CD14-positive monocyte (primary cell): ENCODE results near the gene PRKG2. TPM values are rescaled to one million over a fixed set of nuclear protein-coding genes. Genes with fewer than 3 reads are reported as not detected.

Experiments used
- DNase-seq, 3 donors: peaks; one replicate each; pipeline ENCODE4 v3.0.0-alpha.2; 2011 to 2022
- H2AFZ ChIP-seq: 2 replicates; pipeline ENCODE4 v1.6.0; 2012; ENCODE audit warnings: mild to moderate bottlenecking, low read depth, low read length, inconsistent platforms; ENCODE audit not compliant: insufficient read depth, poor library complexity, severe bottlenecking
- H3K27ac ChIP-seq, 2 donors: 1 replicate in 1 of 2; 2 replicates in 1 of 2; pipeline ENCODE4 v1.5.1; 2012 to 2013; ENCODE audit warnings: low read length in 2 of 2, control low read depth in 1 of 2, inconsistent platforms in 1 of 2, low read depth in 1 of 2, mild to moderate bottlenecking in 1 of 2
- H3K27me3 ChIP-seq, 2 donors: one replicate each; pipeline versions ENCODE4 v1.6.0 to v1.6.1; 2011 to 2013; ENCODE audit warnings: low read length in 2 of 2; ENCODE audit not compliant: control insufficient read depth in 2 of 2, insufficient read depth in 2 of 2
- H3K36me3 ChIP-seq, 2 donors: replicated peaks in 1 of 2; 1 replicate in 1 of 2; 2 replicates in 1 of 2; pipeline versions ENCODE4 v1.5.1 to v1.6.1; 2012 to 2013; ENCODE audit warnings: low read length in 2 of 2, control low read depth in 1 of 2, inconsistent platforms in 1 of 2, mild to moderate bottlenecking in 1 of 2; ENCODE audit not compliant: insufficient read depth in 2 of 2, control insufficient read depth in 1 of 2
- H3K4me1 ChIP-seq, 2 donors: 1 replicate in 1 of 2; 2 replicates in 1 of 2; pipeline versions ENCODE4 v1.5.1 to v1.6.1; 2012 to 2013; ENCODE audit warnings: low read length in 2 of 2, control low read depth in 1 of 2, inconsistent platforms in 1 of 2, mild to moderate bottlenecking in 1 of 2, moderate library complexity in 1 of 2; ENCODE audit not compliant: insufficient read depth in 2 of 2, control insufficient read depth in 1 of 2
- H3K4me2 ChIP-seq: replicated peaks from 2 replicates; pipeline ENCODE3; 2012; ENCODE audit warnings: low read length, moderate library complexity, mild to moderate bottlenecking; ENCODE audit not compliant: poor library complexity, severe bottlenecking; ENCODE audit errors: extremely low read depth
- H3K4me3 ChIP-seq, 3 experiments: fragments of 200-600 bp in 1 of 3; sonication (generic) in 1 of 3; replicated peaks in 1 of 3; 1 replicate in 2 of 3; 2 replicates in 1 of 3; pipeline ENCODE4 v1.5.1; 2011 to 2013; ENCODE audit warnings: low read length in 3 of 3, mild to moderate bottlenecking in 3 of 3, control low read depth in 2 of 3, low read depth in 2 of 3, inconsistent platforms in 1 of 3, moderate library complexity in 1 of 3
- H3K79me2 ChIP-seq: 2 replicates; pipeline ENCODE4 v1.6.0; 2012; ENCODE audit warnings: mild to moderate bottlenecking, control low read depth, inconsistent platforms, low read length, moderate library complexity; ENCODE audit not compliant: insufficient read depth
- H3K9ac ChIP-seq: 2 replicates; pipeline ENCODE4 v1.6.0; 2017; ENCODE audit warnings: low read length, mild to moderate bottlenecking; ENCODE audit not compliant: insufficient read depth, poor library complexity, severe bottlenecking
- H3K9me3 ChIP-seq, 2 donors: replicated peaks in 1 of 2; 1 replicate in 1 of 2; 2 replicates in 1 of 2; pipeline versions ENCODE4 v1.5.1 to v1.6.1; 2012 to 2013; ENCODE audit warnings: low read length in 2 of 2, control low read depth in 1 of 2; ENCODE audit not compliant: control insufficient read depth in 1 of 2, insufficient read depth in 1 of 2
- H4K20me1 ChIP-seq: 2 replicates; pipeline ENCODE4 v1.6.0; 2012; ENCODE audit warnings: mild to moderate bottlenecking, low read length, control low read depth, moderate library complexity; ENCODE audit not compliant: insufficient read depth
- H3K27ac Mint-ChIP-seq, 7 donors: one replicate each; pipeline ENCODE4 v1.8.0; 2020; ENCODE audit warnings: mild to moderate bottlenecking in 7 of 7, mixed read lengths in 7 of 7, moderate library complexity in 6 of 7, inconsistent platforms in 2 of 7
- H3K27me3 Mint-ChIP-seq, 3 donors: one replicate each; pipeline ENCODE4 v1.8.0; 2021 to 2022; ENCODE audit warnings: low read depth in 3 of 3, mild to moderate bottlenecking in 3 of 3, mixed read lengths in 3 of 3, moderate library complexity in 3 of 3, inconsistent platforms in 1 of 3
- H3K36me3 Mint-ChIP-seq, 2 donors: one replicate each; pipeline ENCODE4 v1.8.0; 2020; ENCODE audit warnings: mixed read lengths in 2 of 2, inconsistent platforms in 1 of 2, mild to moderate bottlenecking in 1 of 2
- H3K4me1 Mint-ChIP-seq: one replicate; pipeline ENCODE4 v1.8.0; 2020; ENCODE audit warnings: mild to moderate bottlenecking, mixed read lengths
- H3K4me3 Mint-ChIP-seq, 2 donors: one replicate each; pipeline ENCODE4 v1.8.0; 2020; ENCODE audit warnings: mild to moderate bottlenecking in 2 of 2, mixed read lengths in 2 of 2, moderate library complexity in 1 of 2
- H3K9me3 Mint-ChIP-seq, 7 donors: one replicate each; pipeline ENCODE4 v1.8.0; 2020 to 2022; ENCODE audit warnings: mixed read lengths in 7 of 7, mild to moderate bottlenecking in 6 of 7, moderate library complexity in 6 of 7, inconsistent platforms in 2 of 7
- CTCF ChIP-seq: fragments of 200-600 bp; IDR thresholded peaks from one replicate; pipeline ENCODE4 v1.8.0; 2022; ENCODE audit warnings: antibody characterized with exemption, mild to moderate bottlenecking
- WGBS: methylation state at CpG from one replicate; pipeline ENCODE4 v1.1.5; 2013; ENCODE audit warnings: missing lambda C conversion rate; ENCODE audit not compliant: insufficient coverage; 5-methylcytosine and 5-hydroxymethylcytosine counted together
- intact Hi-C, 2 donors: fragments of 100-400 bp; cut with micrococcal nuclease; formaldehyde crosslinking; loops; one replicate each; pipeline versions ENCODE4 v1.15.0 to v1.15.1; 2023
- polyA plus RNA-seq, 3 donors: library from polyadenylated mRNA; depleted of rRNA in 1 of 3; unstranded in 2 of 3; stranded (reverse) in 1 of 3; fragments of 300-500 nt in 2 of 3; fragments of >200 nt in 1 of 3; fragmentation: Illumina TruSeq in 2 of 3; gene quantifications; 1 replicate in 2 of 3; 2 replicates in 1 of 3; pipeline ENCODE4 v1.2.3, GENCODE V29; 2012 to 2021

PRKG2 gene
- polyA plus RNA-seq, 3 donors: 0.10 TPM; not detected in 2

GRCh38 chr4:81096566-81096965 is 118.5 kb downstream of the PRKG2 start:
- H3K27ac ChIP-seq: no peak overlapping the region
- H4K20me1 ChIP-seq: no peaks in the 10 kb centered on the region
- H2AFZ ChIP-seq: no peak overlapping the region
- no peak overlapping the region for H3K4me3 Mint-ChIP-seq
- H3K27me3 Mint-ChIP-seq: no peaks in the 10 kb centered on the region
- no peak overlapping the region for H3K9ac ChIP-seq
- H3K36me3 Mint-ChIP-seq: no peaks in the 10 kb centered on the region
- intact Hi-C loops: no loop called here
- H3K4me3 ChIP-seq: no peak overlapping the region
- H3K4me1 Mint-ChIP-seq: no peaks in the 10 kb centered on the region
- WGBS: no CpG with 5 or more reads among the region's 1 CpG
- no peak overlapping the region for H3K4me2 ChIP-seq
- H3K9me3 ChIP-seq: no peaks in the 10 kb centered on the region
- no peaks in the 10 kb centered on the region for H3K4me1 ChIP-seq
- H3K27me3 ChIP-seq: no peaks in the 10 kb centered on the region
- DNase-seq: no peak
- no peaks in the 10 kb centered on the region for H3K36me3 ChIP-seq
- H3K9me3 Mint-ChIP-seq: peaks cover 0 to 7% (median 1%) of the 10 kb centered on the region in 7 donors
- no peak for TF ChIP-seq CTCF
- no peaks in the 10 kb centered on the region for H3K79me2 ChIP-seq
- no peak overlapping the region for H3K27ac Mint-ChIP-seq

GRCh38 chr4:81095389-81095788 is 119.6 kb downstream of the PRKG2 start:
- no peak for DNase-seq
- Histone ChIP-seq H3K4me1 (no peaks in the 10 kb centered on the region), H2AFZ (no peak overlapping the region), H3K36me3 (no peaks in the 10 kb centered on the region), H3K27me3 (no peaks in the 10 kb centered on the region), H4K20me1 (no peaks in the 10 kb centered on the region), H3K4me2 (no peak overlapping the region), H3K27ac (no peak overlapping the region), H3K79me2 (no peaks in the 10 kb centered on the region), H3K9ac (no peak overlapping the region), H3K9me3 (no peaks in the 10 kb centered on the region), H3K4me3 (no peak overlapping the region)
- H3K4me3 Mint-ChIP-seq: no peak overlapping the region
- H3K27ac Mint-ChIP-seq: no peak overlapping the region
- no peaks in the 10 kb centered on the region for H3K4me1 Mint-ChIP-seq
- peaks cover 0 to 7% (median 0%) of the 10 kb centered on the region in 7 donors for H3K9me3 Mint-ChIP-seq
- WGBS: no CpG with 5 or more reads among the region's 2 CpGs
- TF ChIP-seq CTCF: no peak
- no peaks in the 10 kb centered on the region for H3K27me3 Mint-ChIP-seq
- intact Hi-C loops: no loop called here
- H3K36me3 Mint-ChIP-seq: no peaks in the 10 kb centered on the region
